NOMO-1 treated with dmso at 0.1 percent for 144 hours (cell line): ENCODE measurements around the gene TK1.
"Not testable (repeated sequence)": the region's sequence is repeated elsewhere in the genome, so short reads cannot be mapped to it uniquely, and the experiment has no call there.

Experiments used
- DNase-seq: peaks from one replicate; lab custom pipeline; 2025; ENCODE audit not compliant: unreplicated experiment; lab: John Stamatoyannopoulos, UW

TK1 gene

DNA sequence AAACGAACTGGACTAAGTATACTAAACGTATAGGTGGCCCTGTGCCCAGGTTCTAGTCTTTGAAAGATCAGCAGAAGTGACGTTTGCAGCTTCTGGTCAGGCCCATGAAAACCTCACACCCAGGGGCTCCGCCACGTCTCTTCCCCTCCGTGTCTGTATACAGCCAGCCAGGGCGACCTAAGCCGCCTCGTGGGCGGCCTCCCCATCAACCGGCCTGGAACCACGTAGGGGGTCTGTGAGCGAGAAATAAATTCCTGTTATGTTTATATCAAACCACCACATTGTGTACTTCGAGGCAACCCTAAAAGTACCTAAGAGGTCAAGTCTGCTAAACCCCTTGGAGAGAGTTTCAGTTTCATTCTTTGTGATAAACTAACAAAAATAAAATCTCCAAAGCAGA lies 6.8 kb downstream of the TK1 start:
- DNase-seq = no peak

DNA sequence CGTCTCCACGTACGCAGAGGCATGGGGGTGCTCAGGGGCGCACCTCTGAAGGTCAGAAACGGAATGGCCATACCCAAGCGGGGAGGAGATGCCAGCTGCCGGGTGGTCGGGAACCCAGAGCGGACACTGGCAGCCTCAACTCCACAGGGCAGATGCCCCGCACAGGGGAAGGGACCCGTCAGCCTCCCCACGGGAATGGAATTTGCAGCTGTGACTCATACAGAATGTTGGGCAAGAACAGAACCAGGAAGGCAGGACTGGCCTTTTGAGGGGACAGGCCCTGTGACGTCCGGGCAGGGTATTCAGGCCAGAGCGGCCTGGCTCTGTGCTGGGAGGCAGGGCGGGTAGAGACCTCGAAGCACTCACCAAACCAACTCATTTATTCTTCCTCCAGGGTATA lies 7.5 kb downstream of the TK1 start:
- no peak for DNase-seq

DNA sequence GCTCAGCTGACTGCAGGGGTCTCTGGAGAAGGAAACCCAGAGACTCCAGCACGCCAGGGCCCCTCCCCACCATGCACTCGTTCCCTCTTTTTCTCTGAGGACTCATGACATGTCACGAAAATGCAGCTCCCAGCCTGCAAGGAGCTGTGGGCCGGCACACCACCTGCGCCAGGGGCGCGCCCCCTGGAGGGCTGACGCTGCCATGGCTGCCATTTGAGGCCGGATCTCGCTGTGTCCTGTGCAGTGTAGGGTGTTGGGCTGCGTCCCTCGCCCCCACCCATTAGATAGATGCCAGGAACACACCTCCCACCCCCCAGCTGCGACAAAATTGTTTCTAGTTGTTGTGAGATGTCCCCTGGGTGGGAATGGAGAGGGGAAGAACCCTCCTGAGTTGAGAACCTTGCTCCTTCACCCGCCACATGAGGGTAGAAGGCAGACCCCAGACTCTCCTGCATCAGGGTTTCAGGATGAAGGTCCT lies 10.3 kb downstream of the TK1 start:
- DNase-seq = peak; percentile 5

GRCh38 chr17:78175643-78175981 lies 11.2 kb downstream of the TK1 start:
- DNase-seq = no peak

DNA sequence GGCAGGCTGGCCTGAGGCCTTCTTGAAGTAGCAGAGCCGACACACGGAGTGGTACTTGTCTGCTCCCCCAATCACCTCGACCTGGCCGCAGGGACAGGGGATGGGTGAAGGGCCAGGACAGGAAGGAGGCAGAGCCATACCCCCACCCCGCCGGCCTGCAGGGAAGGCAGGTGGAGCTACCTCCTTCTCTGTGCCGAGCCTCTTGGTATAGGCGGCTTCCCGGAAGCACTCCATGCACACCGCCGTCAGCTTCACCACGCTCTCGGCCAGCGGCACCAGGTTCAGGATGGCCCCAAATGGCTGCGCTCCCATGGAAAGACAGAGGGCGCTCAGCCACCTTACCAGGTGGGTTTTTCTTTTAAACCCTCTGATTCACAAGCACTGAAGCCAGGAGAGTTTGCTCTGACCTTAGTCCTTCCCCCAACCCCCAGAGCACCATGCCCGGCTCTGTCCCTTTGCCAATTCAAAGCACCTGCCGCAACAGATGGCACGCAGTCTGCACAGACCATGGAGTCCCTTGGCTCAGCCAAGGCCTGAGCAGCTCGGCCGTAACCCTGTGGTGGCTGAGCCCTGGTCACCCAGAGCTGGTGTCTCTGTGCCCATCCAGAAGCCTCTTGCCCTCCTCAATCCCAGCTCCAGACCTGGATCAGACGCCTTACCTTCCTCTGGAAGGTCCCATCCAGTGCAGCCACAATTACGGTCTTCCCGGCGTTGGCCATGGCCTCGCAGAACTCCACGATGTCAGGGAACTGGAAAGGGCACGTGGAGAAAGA lies 11.8 kb downstream of the TK1 start:
- DNase-seq = no peak

DNA sequence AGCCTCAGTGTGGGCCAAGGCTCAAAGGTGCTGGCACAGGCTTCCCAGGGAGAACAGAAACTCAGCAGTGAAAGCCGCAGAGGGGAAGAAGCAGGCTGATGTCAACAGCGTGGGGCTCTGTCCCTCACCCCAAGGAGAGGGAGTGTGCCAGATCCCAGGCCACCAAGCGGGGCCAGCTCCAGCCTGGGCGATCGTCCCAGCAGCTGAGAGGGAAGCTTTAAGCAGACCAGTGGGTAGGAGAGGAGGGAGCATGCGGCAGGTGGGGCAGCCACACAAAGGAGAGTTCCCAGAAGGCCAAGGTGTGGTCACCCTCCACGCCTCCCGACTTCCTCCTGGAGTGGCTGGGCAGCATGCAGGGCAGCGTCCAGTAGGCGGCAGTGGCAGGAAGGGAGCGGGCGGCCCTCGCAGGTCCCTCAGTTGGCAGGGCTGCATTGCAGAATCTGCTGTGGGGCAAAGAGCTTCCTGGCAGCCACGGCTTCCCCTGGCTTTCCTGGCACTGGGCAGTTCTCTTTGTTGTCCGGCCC lies 12.4 kb downstream of the TK1 start:
- peak; percentile 59 for DNase-seq

DNA sequence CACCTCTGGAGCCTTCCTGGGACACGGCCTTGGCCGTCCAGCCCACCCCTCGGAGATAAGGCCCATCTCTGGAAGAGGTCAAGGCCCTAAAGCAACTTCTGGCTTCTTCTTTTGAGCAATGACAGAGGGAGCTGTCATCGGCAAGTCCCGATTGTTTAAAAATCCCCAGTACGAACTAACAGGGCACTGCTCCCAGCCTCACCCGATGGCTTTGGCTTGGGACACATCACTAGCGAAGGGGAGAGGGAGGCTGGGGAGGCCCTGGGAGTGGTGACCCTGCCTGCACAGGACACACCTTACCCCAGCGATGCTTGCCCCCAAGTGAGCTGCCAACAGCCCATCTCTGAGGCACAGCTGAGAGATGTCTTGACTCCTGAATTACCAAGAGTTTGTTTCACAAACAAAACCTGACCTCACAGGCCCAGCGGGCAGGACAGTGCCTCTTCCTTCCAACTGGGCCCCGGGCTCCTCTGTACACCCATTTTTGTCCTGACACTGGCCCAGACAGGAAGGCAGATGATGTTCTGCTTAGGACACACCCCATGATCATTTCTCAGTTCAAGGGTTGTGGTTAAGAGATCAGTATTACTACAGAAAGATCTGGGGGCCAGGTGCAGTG lies 13.6 kb downstream of the TK1 start:
- DNase-seq = no peak

GRCh38 chr17:78172249-78173051 lies 14.4 kb downstream of the TK1 start:
- DNase-seq = no peak

- DNase-seq = not testable (repeated sequence)
Observed at GRCh38 chr17:78171591-78172248, 15.1 kb downstream of the TK1 start.

DNA sequence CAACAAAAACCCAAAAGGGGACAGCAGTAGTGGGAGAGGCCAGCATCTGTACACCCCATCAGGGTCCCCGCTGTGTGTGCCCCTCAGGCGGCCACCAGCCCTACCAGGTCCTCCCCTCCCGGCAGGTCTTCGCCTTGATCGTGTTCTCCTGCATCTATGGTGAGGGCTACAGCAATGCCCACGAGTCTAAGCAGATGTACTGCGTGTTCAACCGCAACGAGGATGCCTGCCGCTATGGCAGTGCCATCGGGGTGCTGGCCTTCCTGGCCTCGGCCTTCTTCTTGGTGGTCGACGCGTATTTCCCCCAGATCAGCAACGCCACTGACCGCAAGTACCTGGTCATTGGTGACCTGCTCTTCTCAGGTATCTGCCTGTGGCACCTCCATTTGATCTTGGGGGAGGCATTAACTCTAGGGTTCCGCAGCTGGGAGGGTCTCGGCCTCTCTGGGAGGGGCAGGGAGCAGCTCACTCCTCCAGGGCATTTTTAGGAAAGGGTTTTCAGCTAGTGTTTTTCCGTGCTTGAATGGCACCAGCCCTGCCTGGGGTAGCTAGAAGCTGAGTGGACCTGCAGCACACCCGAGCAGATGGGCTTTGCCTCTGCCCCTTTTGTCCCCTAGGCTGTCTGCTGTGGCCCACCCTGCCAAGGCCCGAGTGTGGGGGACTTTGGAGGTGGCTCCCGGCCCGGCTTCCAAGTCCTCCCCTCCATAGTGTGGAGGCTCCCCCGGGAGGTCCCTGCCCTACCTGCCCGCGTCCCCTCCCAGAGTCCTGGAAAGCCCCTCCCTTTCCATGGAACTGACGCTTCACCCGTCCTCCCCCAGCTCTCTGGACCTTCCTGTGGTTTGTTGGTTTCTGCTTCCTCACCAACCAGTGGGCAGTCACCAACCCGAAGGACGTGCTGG lies 15.9 kb downstream of the TK1 start:
- no peak for DNase-seq

GRCh38 chr17:78168903-78169793 lies 17.7 kb downstream of the TK1 start:
- DNase-seq = no peak

GRCh38 chr17:78168242-78168902 lies 18.5 kb downstream of the TK1 start, which contains the start of gene SYNGR2:
SYNGR2 (plus strand) TSS chr17:78168581; CDS start chr17:78168617, 36 bp downstream.
- DNase-seq = peak; percentile 67

- DNase-seq = no peak
Observed at GRCh38 chr17:78166416-78166815, 20.4 kb downstream of the TK1 start.

- DNase-seq = no peak
Observed at GRCh38 chr17:78164748-78165607, 21.9 kb downstream of the TK1 start.

- no peak for DNase-seq
Observed at GRCh38 chr17:78163881-78164747, 22.7 kb downstream of the TK1 start.

- DNase-seq = no peak
Observed at GRCh38 chr17:78159575-78160158, 27.2 kb downstream of the TK1 start.
